ENCODE measurements around the gene DEK. TPM values are rescaled to one million over a fixed set of nuclear protein-coding genes. Genes with fewer than 3 reads are reported as not detected.
A peak's percentile ranks its signal among the peaks of the same experiment; 100 is the strongest.

Gene DEK
- total and polyA plus RNA-seq, 2 of the 13 experiments (the other 11 are each of a cell fraction or from before 2014, with no cell fraction given) = 53.2 to 276 TPM

GRCh38 chr6:18264923-18265377 is 620 bp upstream of the DEK start (continued):
- TF ChIP-seq ZNF18 (CRISPR knock-in tag; IDR thresholded peaks at IDR 0.05; ENCODE audit: insufficient replicate concordance) (no peak), KLF15 (CRISPR knock-in tag; IDR thresholded peaks at IDR 0.05; ENCODE audit: borderline replicate concordance) (no peak), ZNF44 (CRISPR knock-in tag; IDR thresholded peaks at IDR 0.05) (no peak), FOXC1 (CRISPR knock-in tag; IDR thresholded peaks at IDR 0.05; ENCODE audit: borderline replicate concordance) (peak; percentile 53; the same call in 1 of the 2 replicates), MIXL1 (CRISPR knock-in tag; IDR thresholded peaks at IDR 0.05) (peak; percentile 7; the same call in 1 of the 2 replicates), POLR2A (IDR thresholded peaks at IDR 0.05; ENCODE audit: insufficient read depth in 1 of 2, low read depth in 2 of 2, low read length in 2 of 2) (peak in 1 of 2 experiments; percentile 13; a peak in 2 of 4 replicates), ZMYM4 (CRISPR knock-in tag; IDR thresholded peaks at IDR 0.05) (no peak), MIER2 (CRISPR knock-in tag; IDR thresholded peaks at IDR 0.05) (no peak), ZNF12 (CRISPR knock-in tag; IDR thresholded peaks at IDR 0.05) (no peak), ZNF232 (CRISPR knock-in tag; IDR thresholded peaks at IDR 0.05; ENCODE audit: borderline replicate concordance) (peak; percentile 20; the same call in 1 of the 2 replicates), CENPBD1 (CRISPR knock-in tag; IDR thresholded peaks at IDR 0.05; ENCODE audit: borderline replicate concordance, low read depth) (no peak), ZNF136 (CRISPR knock-in tag; IDR thresholded peaks at IDR 0.05; ENCODE audit: low read depth) (0 out of 2 replicates have a peak, but pooled peaks have one; percentile 20), ZNF569 (CRISPR knock-in tag; IDR thresholded peaks at IDR 0.05; ENCODE audit: borderline replicate concordance) (no peak), ZNF275 (CRISPR knock-in tag; IDR thresholded peaks at IDR 0.05; ENCODE audit: borderline replicate concordance) (no peak)
- TF ChIP-seq, protein P1, sequence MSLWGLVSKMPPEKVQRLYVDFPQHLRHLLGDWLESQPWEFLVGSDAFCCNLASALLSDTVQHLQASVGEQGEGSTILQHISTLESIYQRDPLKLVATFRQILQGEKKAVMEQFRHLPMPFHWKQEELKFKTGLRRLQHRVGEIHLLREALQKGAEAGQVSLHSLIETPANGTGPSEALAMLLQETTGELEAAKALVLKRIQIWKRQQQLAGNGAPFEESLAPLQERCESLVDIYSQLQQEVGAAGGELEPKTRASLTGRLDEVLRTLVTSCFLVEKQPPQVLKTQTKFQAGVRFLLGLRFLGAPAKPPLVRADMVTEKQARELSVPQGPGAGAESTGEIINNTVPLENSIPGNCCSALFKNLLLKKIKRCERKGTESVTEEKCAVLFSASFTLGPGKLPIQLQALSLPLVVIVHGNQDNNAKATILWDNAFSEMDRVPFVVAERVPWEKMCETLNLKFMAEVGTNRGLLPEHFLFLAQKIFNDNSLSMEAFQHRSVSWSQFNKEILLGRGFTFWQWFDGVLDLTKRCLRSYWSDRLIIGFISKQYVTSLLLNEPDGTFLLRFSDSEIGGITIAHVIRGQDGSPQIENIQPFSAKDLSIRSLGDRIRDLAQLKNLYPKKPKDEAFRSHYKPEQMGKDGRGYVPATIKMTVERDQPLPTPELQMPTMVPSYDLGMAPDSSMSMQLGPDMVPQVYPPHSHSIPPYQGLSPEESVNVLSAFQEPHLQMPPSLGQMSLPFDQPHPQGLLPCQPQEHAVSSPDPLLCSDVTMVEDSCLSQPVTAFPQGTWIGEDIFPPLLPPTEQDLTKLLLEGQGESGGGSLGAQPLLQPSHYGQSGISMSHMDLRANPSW (CRISPR knock-in tag; IDR thresholded peaks at IDR 0.05; ENCODE audit: borderline replicate concordance) = 0 out of 2 replicates have a peak, but pooled peaks have one; percentile 39
- TF ChIP-seq, protein P2, sequence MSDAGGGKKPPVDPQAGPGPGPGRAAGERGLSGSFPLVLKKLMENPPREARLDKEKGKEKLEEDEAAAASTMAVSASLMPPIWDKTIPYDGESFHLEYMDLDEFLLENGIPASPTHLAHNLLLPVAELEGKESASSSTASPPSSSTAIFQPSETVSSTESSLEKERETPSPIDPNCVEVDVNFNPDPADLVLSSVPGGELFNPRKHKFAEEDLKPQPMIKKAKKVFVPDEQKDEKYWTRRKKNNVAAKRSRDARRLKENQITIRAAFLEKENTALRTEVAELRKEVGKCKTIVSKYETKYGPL (CRISPR knock-in tag; IDR thresholded peaks at IDR 0.05) = no peak
- TF ChIP-seq, protein P3, sequence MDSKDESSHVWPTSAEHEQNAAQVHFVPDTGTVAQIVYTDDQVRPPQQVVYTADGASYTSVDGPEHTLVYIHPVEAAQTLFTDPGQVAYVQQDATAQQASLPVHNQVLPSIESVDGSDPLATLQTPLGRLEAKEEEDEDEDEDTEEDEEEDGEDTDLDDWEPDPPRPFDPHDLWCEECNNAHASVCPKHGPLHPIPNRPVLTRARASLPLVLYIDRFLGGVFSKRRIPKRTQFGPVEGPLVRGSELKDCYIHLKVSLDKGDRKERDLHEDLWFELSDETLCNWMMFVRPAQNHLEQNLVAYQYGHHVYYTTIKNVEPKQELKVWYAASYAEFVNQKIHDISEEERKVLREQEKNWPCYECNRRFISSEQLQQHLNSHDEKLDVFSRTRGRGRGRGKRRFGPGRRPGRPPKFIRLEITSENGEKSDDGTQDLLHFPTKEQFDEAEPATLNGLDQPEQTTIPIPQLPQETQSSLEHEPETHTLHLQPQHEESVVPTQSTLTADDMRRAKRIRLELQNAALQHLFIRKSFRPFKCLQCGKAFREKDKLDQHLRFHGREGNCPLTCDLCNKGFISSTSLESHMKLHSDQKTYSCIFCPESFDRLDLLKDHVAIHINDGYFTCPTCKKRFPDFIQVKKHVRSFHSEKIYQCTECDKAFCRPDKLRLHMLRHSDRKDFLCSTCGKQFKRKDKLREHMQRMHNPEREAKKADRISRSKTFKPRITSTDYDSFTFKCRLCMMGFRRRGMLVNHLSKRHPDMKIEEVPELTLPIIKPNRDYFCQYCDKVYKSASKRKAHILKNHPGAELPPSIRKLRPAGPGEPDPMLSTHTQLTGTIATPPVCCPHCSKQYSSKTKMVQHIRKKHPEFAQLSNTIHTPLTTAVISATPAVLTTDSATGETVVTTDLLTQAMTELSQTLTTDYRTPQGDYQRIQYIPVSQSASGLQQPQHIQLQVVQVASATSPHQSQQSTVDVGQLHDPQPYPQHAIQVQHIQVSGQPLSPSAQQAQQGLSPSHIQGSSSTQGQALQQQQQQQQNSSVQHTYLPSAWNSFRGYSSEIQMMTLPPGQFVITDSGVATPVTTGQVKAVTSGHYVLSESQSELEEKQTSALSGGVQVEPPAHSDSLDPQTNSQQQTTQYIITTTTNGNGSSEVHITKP (CRISPR knock-in tag; IDR thresholded peaks at IDR 0.05; ENCODE audit: low read depth) = no peak
- TF ChIP-seq, protein P4, sequence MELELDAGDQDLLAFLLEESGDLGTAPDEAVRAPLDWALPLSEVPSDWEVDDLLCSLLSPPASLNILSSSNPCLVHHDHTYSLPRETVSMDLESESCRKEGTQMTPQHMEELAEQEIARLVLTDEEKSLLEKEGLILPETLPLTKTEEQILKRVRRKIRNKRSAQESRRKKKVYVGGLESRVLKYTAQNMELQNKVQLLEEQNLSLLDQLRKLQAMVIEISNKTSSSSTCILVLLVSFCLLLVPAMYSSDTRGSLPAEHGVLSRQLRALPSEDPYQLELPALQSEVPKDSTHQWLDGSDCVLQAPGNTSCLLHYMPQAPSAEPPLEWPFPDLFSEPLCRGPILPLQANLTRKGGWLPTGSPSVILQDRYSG (CRISPR knock-in tag; IDR thresholded peaks at IDR 0.05) = no peak
